Activated naive CD4-positive, alpha-beta T cell treated with anti-CD3 and anti-CD28 coated beads, Interleukin-2, amount 50 U/mL, for 72 hours (primary cell): ENCODE data around the gene TTYH1. TPM values are rescaled to one million over a fixed set of nuclear protein-coding genes. Genes with fewer than 3 reads are reported as not detected.
"Not testable (repeated sequence)": the region's sequence is repeated elsewhere in the genome, so short reads cannot be mapped to it uniquely, and the experiment has no call there.

Source experiments
- ATAC-seq, 2 donors: fragments of 150-1000 bp; cut with Tn5 transposase; 2 replicates each; pipeline ENCODE4 v1.10.0; 2021; ENCODE audit warnings: mild to moderate bottlenecking in 2 of 2, moderate library complexity in 2 of 2
- DNase-seq, 2 donors: peaks; one replicate each; pipeline ENCODE4 v3.0.0; 2021 to 2022; ENCODE audit warnings: low spot score in 2 of 2
- H3K27ac Mint-ChIP-seq, 2 donors: one replicate each; pipeline ENCODE4 v1.8.0; 2022; ENCODE audit warnings: mild to moderate bottlenecking in 2 of 2, mixed read lengths in 2 of 2
- H3K36me3 Mint-ChIP-seq, 2 donors: one replicate each; pipeline ENCODE4 v1.8.0; 2022; ENCODE audit warnings: mixed read lengths in 2 of 2
- H3K9me3 Mint-ChIP-seq, 2 donors: one replicate each; pipeline ENCODE4 v1.8.0; 2022; ENCODE audit warnings: mixed read lengths in 2 of 2
- total RNA-seq, 2 donors: library from RNA; stranded (reverse); gene quantifications; one replicate each; pipeline ENCODE4 v1.2.3, GENCODE V29; 2022

The TTYH1 gene
- total RNA-seq, 2 donors from 2014 or later = 0.37 TPM; not detected in 1

GRCh38 chr19:54458648-54459281 is 43.5 kb downstream of the TTYH1 start:
- Mint-ChIP-seq H3K9me3 (no peaks in the 10 kb centered on the region), H3K27ac (peak overlapping the region; percentile 55 to 63), H3K36me3 (peaks cover 5 to 32% of the 10 kb centered on the region in 2 donors)
- ATAC-seq (no peak), DNase-seq (no peak)

GRCh38 chr19:54459282-54460229 is 44.3 kb downstream of the TTYH1 start:
- H3K36me3 Mint-ChIP-seq = peaks cover 5 to 33% of the 10 kb centered on the region in 2 donors
- DNase-seq (no peak), ATAC-seq (no peak)
- peak overlapping the region; percentile 63 to 66 for H3K27ac Mint-ChIP-seq
- no peaks in the 10 kb centered on the region for H3K9me3 Mint-ChIP-seq

DNA sequence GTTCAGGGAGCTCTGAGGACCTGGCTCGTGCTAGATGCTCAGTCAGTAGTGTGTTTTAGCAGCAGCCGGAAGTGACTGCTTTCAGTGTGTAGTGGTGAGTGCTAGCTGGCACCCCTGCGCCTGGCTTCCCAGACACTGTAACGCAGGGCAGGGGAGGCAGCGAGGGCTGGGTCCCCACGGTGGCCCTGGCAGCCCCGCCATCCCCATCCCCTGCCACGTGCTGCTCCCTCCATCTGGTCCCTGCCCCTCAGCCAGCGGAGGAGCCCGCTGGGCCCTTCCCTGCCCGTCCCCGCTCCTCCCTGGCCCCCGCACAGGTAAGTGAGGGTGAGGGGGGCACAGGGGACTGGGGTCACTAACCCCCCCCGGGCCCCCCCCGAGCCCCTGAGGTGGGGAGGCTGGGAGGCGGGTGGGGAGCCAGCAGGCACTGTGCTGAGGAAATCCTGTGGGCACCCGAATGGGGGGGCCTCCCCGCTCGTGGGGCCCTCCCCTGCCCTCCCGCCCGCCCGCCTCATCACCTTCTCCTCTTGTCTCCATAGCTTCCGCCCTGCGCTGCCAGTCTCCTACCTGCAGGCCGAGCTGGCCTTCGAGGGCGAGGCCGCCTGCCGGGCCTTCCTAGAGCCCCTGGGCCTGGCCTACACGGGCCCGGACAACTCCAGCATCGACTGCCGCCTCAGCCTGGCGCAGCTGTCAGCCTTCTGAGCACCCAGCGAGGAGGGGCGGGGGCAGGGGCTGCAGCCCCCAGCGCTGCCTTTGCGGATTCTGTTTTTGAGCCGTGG is 45.2 kb downstream of the TTYH1 start:
- no peaks in the 10 kb centered on the region for H3K9me3 Mint-ChIP-seq
- ATAC-seq (no peak), DNase-seq (no peak)
- H3K36me3 Mint-ChIP-seq = peaks cover 0 to 37% of the 10 kb centered on the region in 2 donors
- no peak overlapping the region for H3K27ac Mint-ChIP-seq

DNA sequence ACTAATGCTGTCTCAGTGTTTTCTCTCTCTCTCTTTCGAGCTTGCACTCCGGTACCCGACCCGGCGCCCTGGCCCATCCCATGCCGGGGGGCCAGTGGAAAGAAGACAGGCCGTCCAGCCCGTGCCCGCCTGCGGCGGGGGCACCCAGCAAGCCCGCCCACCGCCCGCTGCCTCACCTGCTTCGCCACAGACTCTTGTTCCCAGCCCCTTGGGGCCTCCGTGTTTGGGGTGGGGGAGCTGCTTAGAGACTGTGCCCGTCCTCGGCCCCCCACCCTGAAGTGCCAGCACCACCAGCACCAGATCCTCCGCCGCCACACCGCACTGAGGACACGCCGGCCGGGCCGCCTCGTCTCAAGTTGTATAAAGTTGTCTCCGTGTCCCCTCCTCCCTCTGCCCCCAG is 45.9 kb downstream of the TTYH1 start:
- DNase-seq (no peak), ATAC-seq (no peak)
- peaks cover 4 to 35% of the 10 kb centered on the region in 2 donors for H3K36me3 Mint-ChIP-seq
- H3K27ac Mint-ChIP-seq = peak overlapping the region; percentile 22 to 81
- no peaks in the 10 kb centered on the region for H3K9me3 Mint-ChIP-seq

GRCh38 chr19:54461613-54462012 is 46.3 kb downstream of the TTYH1 start:
- no peak for DNase-seq
- Mint-ChIP-seq H3K36me3 (peaks cover 4 to 32% of the 10 kb centered on the region in 2 donors), H3K9me3 (no peaks in the 10 kb centered on the region), H3K27ac (peak overlapping the region; percentile 60 to 81)
- no peak for ATAC-seq

GRCh38 chr19:54462047-54462654 is 46.9 kb downstream of the TTYH1 start:
- DNase-seq (no peak), ATAC-seq (no peak)
- no peaks in the 10 kb centered on the region for H3K9me3 Mint-ChIP-seq
- H3K27ac Mint-ChIP-seq = peak overlapping the region; percentile 60 to 81
- H3K36me3 Mint-ChIP-seq = peaks cover 4 to 32% of the 10 kb centered on the region in 2 donors

DNA sequence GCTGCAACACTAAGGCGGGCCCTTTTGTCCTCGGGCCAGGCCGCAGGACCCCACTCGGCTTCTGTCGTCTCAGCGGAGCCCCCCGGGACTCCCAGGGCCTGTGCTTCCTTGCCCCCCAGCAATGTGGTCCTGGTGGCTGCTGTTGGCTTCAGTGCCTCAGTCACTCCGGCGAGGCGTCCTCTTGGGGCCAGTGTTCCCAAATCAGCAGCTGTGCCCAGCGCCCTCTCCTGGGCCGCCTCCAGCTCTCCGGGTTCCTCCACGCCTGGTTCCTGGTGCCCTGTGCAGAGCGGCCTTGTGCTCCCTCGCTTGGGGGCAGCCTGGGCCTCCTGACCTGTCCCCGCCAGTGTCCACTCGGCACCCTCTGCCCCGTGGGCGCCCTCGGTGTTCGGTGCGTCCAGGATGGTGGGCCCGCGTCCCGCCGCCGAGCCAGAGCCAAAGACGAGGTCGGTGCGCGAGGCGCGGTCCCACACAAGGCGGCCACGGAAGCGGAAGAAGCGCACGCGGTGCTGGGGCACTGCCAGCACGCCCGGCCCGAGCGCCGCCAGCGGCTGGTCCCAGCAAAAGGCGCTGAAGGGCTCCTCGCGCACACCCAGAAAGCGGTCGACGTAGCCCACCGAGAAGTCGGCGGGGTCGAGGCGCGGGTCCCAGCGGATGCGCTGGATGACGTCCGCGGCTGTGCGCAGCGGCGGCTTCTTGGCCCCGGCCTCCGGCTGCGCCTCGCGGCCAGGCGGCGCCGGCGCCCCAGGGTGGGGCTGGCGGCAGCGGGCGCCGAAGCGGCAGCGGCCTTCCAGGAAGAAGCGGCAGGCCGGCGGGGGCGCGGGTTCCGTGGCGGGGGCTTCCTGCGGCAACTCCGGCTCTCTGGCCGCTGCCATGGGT is 47.6 kb downstream of the TTYH1 start:
- H3K27ac Mint-ChIP-seq = peak overlapping the region in 1 of 2 donors; percentile 81

GRCh38 chr19:54463531-54464043 is 48.3 kb downstream of the TTYH1 start, which contains the start of gene LENG9:
Gene LENG9, minus strand, starts transcription at chr19:54463778. Its CDS starts 252 bp downstream, at chr19:54463526.
- no peaks in the 10 kb centered on the region for H3K9me3 Mint-ChIP-seq
- ATAC-seq (peak; percentile 76 to 77), DNase-seq (peak; percentile 96 to 98)
- peaks cover 4 to 25% of the 10 kb centered on the region in 2 donors for H3K36me3 Mint-ChIP-seq
- H3K27ac Mint-ChIP-seq = peak within 1 kb of the TSS; percentile 81 to 96

More for the DNA sequence above, 47.6 kb downstream of the TTYH1 start:
- peaks cover 4 to 32% of the 10 kb centered on the region in 2 donors for H3K36me3 Mint-ChIP-seq
- H3K9me3 Mint-ChIP-seq = no peaks in the 10 kb centered on the region
- DNase-seq (peak; percentile 72 to 78), ATAC-seq (peak; percentile 16 to 25)

DNA sequence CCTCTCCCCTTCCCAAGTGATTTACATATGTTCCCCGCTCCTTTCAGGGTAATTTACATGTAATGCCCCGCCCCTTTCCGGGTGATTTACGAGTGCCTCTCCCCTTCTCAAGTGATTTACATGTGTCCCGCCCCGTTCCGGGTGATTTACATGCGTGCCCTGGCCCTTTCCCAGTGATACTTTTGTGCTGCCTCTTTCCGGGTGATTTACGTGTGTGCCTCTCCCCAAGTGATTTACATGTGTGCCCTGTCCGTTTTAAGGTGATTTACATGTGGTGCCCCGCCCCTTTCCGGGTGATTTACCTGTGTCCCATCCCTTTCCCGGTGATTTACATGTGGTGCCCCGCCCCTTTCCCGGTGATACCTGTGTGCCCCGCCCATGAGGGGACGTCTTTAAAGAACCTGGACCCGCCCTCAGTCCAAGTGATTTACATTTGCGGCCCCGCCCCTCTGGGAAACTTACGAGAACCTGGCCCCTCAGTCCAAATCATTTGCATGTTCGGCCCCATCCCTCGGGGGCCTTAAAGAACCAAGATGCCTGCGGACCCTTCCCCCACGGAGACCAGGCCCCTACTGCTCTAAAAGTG is 48.9 kb downstream of the TTYH1 start:
- ATAC-seq (peak; percentile 66 to 72), DNase-seq (peak; percentile 91 to 92)
- Mint-ChIP-seq H3K36me3 (peaks cover 4 to 20% of the 10 kb centered on the region in 2 donors), H3K27ac (peak overlapping the region; percentile 81 to 96), H3K9me3 (no peaks in the 10 kb centered on the region)

DNA sequence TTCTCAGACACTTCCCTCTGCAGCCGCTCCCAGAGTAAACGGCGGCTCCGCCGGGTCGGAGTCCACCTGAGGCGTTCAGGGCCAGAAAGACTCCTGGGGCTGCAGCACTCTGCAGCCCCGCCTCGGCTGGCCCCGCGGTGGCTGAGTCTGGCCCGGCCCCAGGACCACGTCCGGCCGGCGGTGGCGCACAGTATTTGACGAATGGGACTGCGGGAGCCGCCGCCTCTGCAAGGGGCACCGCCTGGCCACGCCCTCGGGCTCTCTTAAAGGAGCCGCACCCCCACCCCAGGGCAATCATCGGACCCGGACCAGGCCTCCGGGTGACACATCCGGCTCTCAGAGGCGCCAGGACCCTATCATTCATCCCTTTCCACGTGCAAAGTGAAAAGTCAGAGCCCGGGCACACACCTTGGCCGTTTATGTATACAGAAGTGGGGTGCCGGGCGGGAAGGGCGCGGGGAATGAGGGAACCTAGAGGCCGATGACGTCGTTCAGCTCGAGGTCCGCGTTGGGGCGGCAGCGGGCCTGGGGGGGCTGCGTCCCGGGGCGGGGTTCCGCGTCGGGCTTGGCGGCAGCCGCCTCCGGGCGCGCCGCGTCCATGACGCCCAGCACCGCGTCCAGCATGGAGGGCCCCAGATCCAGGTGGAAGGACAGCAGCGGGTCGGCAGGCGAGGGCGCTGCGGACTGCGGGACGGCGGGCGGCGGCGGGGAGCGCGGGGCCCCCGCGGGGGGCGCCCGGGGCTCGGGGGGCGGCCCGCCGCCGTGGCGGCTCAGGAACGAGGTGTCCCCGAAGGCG is 49.6 kb downstream of the TTYH1 start:
- DNase-seq (peak; percentile 79 to 83), ATAC-seq (peak; percentile 53 to 58)
- H3K27ac Mint-ChIP-seq = peak overlapping the region; percentile 81 to 96
- no peaks in the 10 kb centered on the region for H3K9me3 Mint-ChIP-seq
- H3K36me3 Mint-ChIP-seq = peaks cover 4 to 13% of the 10 kb centered on the region in 2 donors

DNA sequence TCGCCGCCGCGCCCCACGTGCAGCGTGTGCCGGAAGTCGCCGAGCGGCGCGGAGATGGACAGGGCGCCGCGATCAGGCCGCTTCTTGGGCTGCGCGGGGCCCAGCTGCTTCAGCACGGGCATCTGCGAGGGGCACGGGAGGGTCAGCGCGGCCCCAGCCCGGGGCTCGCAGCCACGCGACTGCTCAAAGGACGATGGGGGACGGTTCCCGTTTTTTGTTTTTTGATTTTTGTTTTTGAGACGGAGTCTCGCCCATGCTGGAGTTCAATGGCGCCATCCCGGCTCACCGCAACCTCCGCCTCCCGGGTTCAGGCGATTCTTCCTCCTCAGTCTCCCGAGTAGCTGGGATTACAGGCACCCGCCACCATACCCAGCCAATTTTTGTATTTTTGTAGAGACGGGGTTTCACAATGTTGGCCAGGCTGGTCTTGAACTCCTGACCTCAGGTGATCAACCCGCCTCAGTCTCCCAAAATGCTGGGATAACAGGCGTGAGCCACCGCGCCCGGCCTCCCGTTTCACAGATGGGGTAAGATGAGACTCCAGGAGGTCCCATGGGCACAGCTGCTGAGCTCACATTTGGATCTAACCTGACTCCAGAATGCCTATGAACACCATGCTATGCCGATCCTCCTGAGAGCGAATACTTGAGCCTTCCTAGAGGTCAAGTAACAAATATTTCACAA is 50.3 kb downstream of the TTYH1 start:
- no peak overlapping the region for H3K27ac Mint-ChIP-seq
- H3K9me3 Mint-ChIP-seq = no peaks in the 10 kb centered on the region
- ATAC-seq = no peak
- H3K36me3 Mint-ChIP-seq = peaks cover 4 to 11% of the 10 kb centered on the region in 2 donors
- peak in 1 of 2 donors; percentile 53 for DNase-seq

DNA sequence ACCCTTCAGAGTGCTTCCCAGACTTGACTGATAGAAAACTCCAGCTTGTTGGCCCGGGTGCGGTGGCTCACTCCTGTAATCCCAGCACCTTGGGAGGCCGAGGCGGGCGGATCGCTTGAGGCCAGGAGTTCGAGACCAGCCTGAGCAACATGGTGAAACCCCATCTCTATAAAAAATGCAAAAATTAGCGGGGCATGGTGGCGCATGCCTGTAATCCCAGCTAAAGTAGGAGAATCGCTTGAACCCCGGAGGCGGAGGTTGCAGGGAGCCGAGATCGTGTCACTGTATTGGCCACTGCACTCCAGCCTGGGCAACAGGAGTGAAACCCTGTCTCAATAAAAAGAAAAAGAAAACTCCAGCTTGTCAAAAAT is 50.8 kb downstream of the TTYH1 start:
- not testable (repeated sequence) for H3K9me3 Mint-ChIP-seq, H3K27ac Mint-ChIP-seq, ATAC-seq
- DNase-seq = peak in 1 of 2 donors; percentile 18
- H3K36me3 Mint-ChIP-seq = peaks cover 4 to 11% of the 10 kb centered on the region in 2 donors

DNA sequence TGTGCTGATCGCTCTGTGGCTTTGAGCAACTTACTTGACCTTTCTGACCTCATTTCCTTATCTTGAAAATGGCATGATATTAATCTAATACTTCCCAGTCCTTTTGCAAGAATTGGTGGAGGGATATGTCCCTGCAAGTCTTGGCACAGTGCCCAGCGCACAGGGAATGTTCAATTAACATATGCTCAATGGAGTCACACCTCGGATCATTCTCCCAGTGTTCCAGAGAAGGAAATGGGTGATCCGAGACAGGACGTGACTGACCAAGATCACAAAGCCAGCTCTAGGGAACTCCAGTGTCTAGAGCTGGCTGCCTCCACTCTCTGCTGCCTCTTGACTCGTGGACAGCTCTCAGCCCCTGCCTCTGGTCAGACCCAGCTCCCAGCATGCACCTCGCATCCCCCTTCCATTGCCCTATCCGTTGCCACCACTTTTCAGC is 54.3 kb downstream of the TTYH1 start:
- ATAC-seq = no peak

More for the DNA sequence above, 54.3 kb downstream of the TTYH1 start:
- peaks cover 4 to 5% of the 10 kb centered on the region in 2 donors for H3K36me3 Mint-ChIP-seq
- no peaks in the 10 kb centered on the region for H3K9me3 Mint-ChIP-seq
- H3K27ac Mint-ChIP-seq = no peak overlapping the region
- DNase-seq = no peak
